Measurements from ENCODE around the gene SNCA. TPM values are rescaled to one million over a fixed set of nuclear protein-coding genes. Genes with fewer than 3 reads are reported as not detected.

SNCA gene
- total RNA-seq, 1 donor from 2014 or later: 2.2 TPM

DNA sequence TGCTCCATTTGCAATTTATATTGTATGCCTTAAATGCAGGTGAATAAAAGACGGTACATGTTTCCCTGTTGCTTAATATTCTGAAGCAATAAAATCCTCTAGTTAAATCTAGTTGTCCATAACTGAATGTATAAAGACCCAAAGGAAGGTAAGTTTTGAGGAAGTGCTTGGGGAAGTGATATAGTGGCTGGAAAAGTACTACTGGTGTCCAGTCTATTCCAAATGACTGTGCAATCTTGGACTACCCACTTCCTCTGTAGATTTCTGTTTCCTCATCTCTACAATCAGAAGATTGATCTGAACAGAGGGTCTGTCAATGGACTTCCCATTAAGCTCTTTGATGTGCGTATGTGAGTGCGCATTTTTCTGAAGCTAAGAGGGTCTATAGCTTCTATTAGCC is 17.0 kb downstream of the SNCA start:
- TF ChIP-seq, protein P1, sequence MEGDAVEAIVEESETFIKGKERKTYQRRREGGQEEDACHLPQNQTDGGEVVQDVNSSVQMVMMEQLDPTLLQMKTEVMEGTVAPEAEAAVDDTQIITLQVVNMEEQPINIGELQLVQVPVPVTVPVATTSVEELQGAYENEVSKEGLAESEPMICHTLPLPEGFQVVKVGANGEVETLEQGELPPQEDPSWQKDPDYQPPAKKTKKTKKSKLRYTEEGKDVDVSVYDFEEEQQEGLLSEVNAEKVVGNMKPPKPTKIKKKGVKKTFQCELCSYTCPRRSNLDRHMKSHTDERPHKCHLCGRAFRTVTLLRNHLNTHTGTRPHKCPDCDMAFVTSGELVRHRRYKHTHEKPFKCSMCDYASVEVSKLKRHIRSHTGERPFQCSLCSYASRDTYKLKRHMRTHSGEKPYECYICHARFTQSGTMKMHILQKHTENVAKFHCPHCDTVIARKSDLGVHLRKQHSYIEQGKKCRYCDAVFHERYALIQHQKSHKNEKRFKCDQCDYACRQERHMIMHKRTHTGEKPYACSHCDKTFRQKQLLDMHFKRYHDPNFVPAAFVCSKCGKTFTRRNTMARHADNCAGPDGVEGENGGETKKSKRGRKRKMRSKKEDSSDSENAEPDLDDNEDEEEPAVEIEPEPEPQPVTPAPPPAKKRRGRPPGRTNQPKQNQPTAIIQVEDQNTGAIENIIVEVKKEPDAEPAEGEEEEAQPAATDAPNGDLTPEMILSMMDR (IDR thresholded peaks at IDR 0.05): no peak
- ChIA-PET POLR2A (no interaction called here), CTCF (no interaction called here)
- Mint-ChIP-seq H3K9me3 (no peaks in the 10 kb centered on the region), H3K27ac (no peak overlapping the region), H3K4me3 (no peak overlapping the region), H3K4me1 (no peaks in the 10 kb centered on the region), H3K36me3 (ENCODE audit: low read depth) (no peaks in the 10 kb centered on the region), H3K27me3 (peaks cover 2% of the 10 kb centered on the region)
- DNase-seq: no peak
- ATAC-seq (ENCODE audit: low read depth): no peak
- intact Hi-C loops (cut with micrococcal nuclease): no loop called here

DNA sequence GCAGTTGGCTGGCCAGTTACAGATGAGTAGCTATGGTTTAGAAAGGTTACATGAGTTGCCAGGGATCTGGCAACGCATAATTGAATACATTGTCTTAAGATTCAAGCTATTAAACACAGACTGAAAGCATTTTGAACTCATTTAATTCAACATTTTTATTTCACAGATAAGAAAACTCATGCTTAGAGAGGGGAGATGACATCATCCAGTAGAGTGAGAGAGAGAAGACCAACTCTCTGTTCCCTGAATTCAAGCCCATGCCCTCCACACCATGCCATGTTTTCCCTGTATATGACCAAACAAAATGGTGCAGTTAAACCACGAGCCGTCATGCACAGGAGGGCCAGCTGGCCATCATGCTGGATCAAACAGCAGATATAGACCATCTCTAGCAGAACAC is 22.6 kb downstream of the SNCA start:
- Mint-ChIP-seq H3K27ac (no peak overlapping the region), H3K4me1 (no peaks in the 10 kb centered on the region), H3K36me3 (ENCODE audit: low read depth) (no peaks in the 10 kb centered on the region), H3K27me3 (peaks cover 2% of the 10 kb centered on the region), H3K4me3 (no peak overlapping the region), H3K9me3 (no peaks in the 10 kb centered on the region)
- CTCF ChIA-PET: no interaction called here
- intact Hi-C loops (cut with micrococcal nuclease): no loop called here
- POLR2A ChIA-PET: no interaction called here
- no peak for ATAC-seq (ENCODE audit: low read depth)
- DNase-seq: no peak
- TF ChIP-seq, protein P1 (IDR thresholded peaks at IDR 0.05): no peak

DNA sequence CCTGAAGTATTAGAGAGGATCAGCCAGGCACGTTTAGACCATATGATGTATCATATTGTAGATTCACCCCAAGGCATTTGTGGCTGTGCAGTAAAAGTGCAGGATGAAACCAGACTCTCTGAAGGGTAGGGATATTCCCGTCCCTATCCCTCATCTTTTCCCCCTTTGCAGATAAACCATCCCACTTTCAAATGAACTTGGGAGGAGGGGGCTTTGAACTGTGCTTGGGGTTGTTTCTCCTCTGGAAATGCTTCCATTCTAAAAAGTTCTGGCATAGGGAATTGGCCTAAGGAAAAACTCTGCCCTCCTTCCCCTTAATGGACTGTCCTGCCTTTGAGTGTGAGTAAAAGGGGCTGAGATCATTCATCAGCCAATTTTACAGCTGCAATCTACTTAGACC is 23.8 kb downstream of the SNCA start:
- no peaks in the 10 kb centered on the region for H3K4me1 Mint-ChIP-seq
- DNase-seq (no peak), ATAC-seq (ENCODE audit: low read depth) (no peak)
- no peak overlapping the region for H3K27ac Mint-ChIP-seq
- no peaks in the 10 kb centered on the region for H3K36me3 Mint-ChIP-seq (ENCODE audit: low read depth)
- TF ChIP-seq, protein P1 (IDR thresholded peaks at IDR 0.05): no peak
- POLR2A ChIA-PET: no interaction called here
- H3K27me3 Mint-ChIP-seq: peaks cover 2% of the 10 kb centered on the region
- intact Hi-C loops (cut with micrococcal nuclease): no loop called here
- H3K4me3 Mint-ChIP-seq: no peak overlapping the region
- no peaks in the 10 kb centered on the region for H3K9me3 Mint-ChIP-seq
- CTCF ChIA-PET: no interaction called here

DNA sequence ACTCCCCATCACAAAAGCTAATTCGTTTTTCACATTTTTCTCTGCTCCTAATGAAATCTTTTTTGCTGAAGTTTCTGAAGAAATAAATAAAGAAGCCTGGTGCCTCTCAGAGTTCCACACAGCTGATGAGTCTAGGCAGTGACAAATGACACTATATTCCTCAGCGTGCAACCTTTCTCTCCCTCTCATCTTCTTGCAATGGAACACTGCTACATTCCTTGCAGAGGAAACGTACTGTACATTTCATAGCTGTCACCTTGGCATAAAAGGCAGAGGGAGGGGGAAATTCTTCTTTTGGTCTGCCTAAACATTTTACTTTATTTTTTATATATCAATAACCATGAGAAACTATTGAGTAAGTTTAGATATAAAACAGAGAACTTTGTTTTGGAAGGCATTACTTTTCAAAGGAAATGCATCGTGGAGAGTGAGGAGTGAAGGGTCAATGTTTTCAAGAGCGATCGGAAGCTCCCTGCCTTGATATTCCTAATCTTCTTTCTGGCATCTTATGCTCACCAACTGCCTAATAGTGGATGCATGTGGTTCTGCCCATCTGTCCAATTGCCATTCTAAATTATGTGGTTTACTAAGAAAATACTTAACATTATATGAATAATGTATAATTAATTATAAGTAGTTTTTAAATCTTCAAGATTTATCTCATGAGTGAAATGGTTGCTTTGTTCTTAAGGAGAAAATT is 29.4 kb downstream of the SNCA start:
- ChIA-PET POLR2A (no interaction called here), CTCF (no interaction called here)
- H3K27me3 Mint-ChIP-seq: no peaks in the 10 kb centered on the region
- no peaks in the 10 kb centered on the region for H3K9me3 Mint-ChIP-seq
- no peaks in the 10 kb centered on the region for H3K4me1 Mint-ChIP-seq
- intact Hi-C loops (cut with micrococcal nuclease): no loop called here
- TF ChIP-seq, protein P1 (IDR thresholded peaks at IDR 0.05): no peak
- H3K4me3 Mint-ChIP-seq: no peak overlapping the region
- H3K36me3 Mint-ChIP-seq (ENCODE audit: low read depth): no peaks in the 10 kb centered on the region
- no peak overlapping the region for H3K27ac Mint-ChIP-seq
- no peak for ATAC-seq (ENCODE audit: low read depth)
- no peak for DNase-seq

DNA sequence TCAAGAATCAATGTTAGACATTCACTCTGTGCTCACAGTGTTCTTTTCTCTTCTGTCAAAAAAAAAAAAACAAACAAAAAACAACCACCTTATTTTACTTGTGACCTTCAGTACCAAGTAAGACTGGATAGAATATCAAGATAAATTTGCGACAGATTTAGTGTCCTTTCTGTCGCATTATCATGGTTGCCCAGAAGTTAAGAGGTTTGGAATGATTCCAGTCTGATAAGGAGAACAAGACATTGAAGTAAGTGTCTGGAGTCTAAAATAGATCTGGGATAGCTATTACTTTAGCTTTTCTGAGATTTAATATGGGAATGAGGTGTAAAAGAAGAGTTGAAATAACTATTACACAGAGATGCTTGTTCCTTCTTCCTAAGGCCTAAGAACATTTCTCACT is 31.7 kb downstream of the SNCA start:
- H3K27ac Mint-ChIP-seq: no peak overlapping the region
- ChIA-PET CTCF (no interaction called here), POLR2A (no interaction called here)
- H3K9me3 Mint-ChIP-seq: no peaks in the 10 kb centered on the region
- intact Hi-C loops (cut with micrococcal nuclease): no loop called here
- H3K4me3 Mint-ChIP-seq: no peak overlapping the region
- H3K36me3 Mint-ChIP-seq (ENCODE audit: low read depth): no peaks in the 10 kb centered on the region
- ATAC-seq (ENCODE audit: low read depth) (no peak), DNase-seq (no peak)
- TF ChIP-seq, protein P1 (IDR thresholded peaks at IDR 0.05): no peak
- H3K4me1 Mint-ChIP-seq: no peaks in the 10 kb centered on the region
- no peaks in the 10 kb centered on the region for H3K27me3 Mint-ChIP-seq

All from activated B cell treated with CpG ODN at 0.5 μM for 24 hours (primary cell).